HepG2 (cell line): ENCODE results near the gene RAB17. TPM values are rescaled to one million over a fixed set of nuclear protein-coding genes. Genes with fewer than 3 reads are reported as not detected.
A peak's percentile ranks its signal among the peaks of the same experiment; 100 is the strongest.

Experiments used
- CREBL2 ChIP-seq: sonication (generic); formaldehyde crosslinking; IDR thresholded peaks from 2 replicates; pipeline ENCODE4 v1.8.1; 2023; ENCODE audit warnings: missing genetic modification reagents, mild to moderate bottlenecking, borderline replicate concordance
- FOXC1 ChIP-seq: sonication (generic); formaldehyde crosslinking; IDR thresholded peaks from 2 replicates; pipeline ENCODE4 v1.8.0; 2022; ENCODE audit warnings: mild to moderate bottlenecking, missing genetic modification reagents, borderline replicate concordance
- GPN1 ChIP-seq: sonication (generic); formaldehyde crosslinking; IDR thresholded peaks from 2 replicates; pipeline ENCODE4 v1.5.1; 2020; ENCODE audit warnings: missing genetic modification reagents, borderline replicate concordance
- MAFK ChIP-seq, 2 experiments: IDR thresholded peaks in 1 of 2; conservative IDR thresholded peaks in 1 of 2; 2 replicates each; pipeline ENCODE4 v1.6.1; 2011; ENCODE audit warnings: improper control_type of control experiment in 2 of 2, low read length in 2 of 2
- MIER3 ChIP-seq: IDR thresholded peaks from 2 replicates; pipeline ENCODE4 v1.6.1; 2016; ENCODE audit warnings: missing compliant biosample characterization, borderline replicate concordance
- NR0B2 ChIP-seq: sonication (generic); formaldehyde crosslinking; IDR thresholded peaks from 2 replicates; pipeline ENCODE4 v1.4.0; 2020; ENCODE audit warnings: mild to moderate bottlenecking, missing genetic modification reagents
- PHF8 ChIP-seq: sonication (generic); formaldehyde crosslinking; IDR thresholded peaks from 2 replicates; pipeline ENCODE4 v1.5.0; 2020; ENCODE audit warnings: missing genetic modification reagents
- REL ChIP-seq: sonication (generic); formaldehyde crosslinking; conservative IDR thresholded peaks from 2 replicates; pipeline ENCODE4 v1.8.0; 2022; ENCODE audit warnings: mild to moderate bottlenecking, missing genetic modification reagents, moderate library complexity
- SALL2 ChIP-seq: sonication (generic); formaldehyde crosslinking; IDR thresholded peaks from 2 replicates; pipeline ENCODE4 v1.8.1; 2023; ENCODE audit warnings: mild to moderate bottlenecking, missing genetic modification reagents, inconsistent platforms
- SCMH1 ChIP-seq: sonication (generic); formaldehyde crosslinking; IDR thresholded peaks from 2 replicates; pipeline ENCODE4 v1.9.0; 2021; ENCODE audit warnings: missing genetic modification reagents, mild to moderate bottlenecking, borderline replicate concordance
- THAP9 ChIP-seq: sonication (generic); formaldehyde crosslinking; IDR thresholded peaks from 2 replicates; pipeline ENCODE4; 2020; ENCODE audit warnings: missing genetic modification reagents, mild to moderate bottlenecking, borderline replicate concordance
- TRIM24 ChIP-seq: sonication (generic); formaldehyde crosslinking; IDR thresholded peaks from 2 replicates; pipeline ENCODE4 v1.8.0; 2022; ENCODE audit warnings: mild to moderate bottlenecking, missing genetic modification reagents
- ZFYVE20 ChIP-seq: sonication (generic); formaldehyde crosslinking; IDR thresholded peaks from 2 replicates; pipeline ENCODE4 v1.8.0; 2023; ENCODE audit warnings: low read depth, mild to moderate bottlenecking, moderate library complexity, missing genetic modification reagents, borderline replicate concordance
- ZHX2 ChIP-seq, 2 experiments: sonication (generic) in 1 of 2; formaldehyde crosslinking in 1 of 2; IDR thresholded peaks; 2 replicates each; pipeline versions ENCODE4 v1.6.1 to v1.9.0; 2014 to 2022; ENCODE audit warnings: antibody characterized with exemption in 1 of 2, borderline replicate concordance in 1 of 2, inconsistent platforms in 1 of 2, low read depth in 1 of 2, missing genetic modification reagents in 1 of 2
- ZNF263 ChIP-seq: sonication (generic); formaldehyde crosslinking; IDR thresholded peaks from 2 replicates; pipeline ENCODE4 v1.4.0; 2020; ENCODE audit warnings: missing genetic modification reagents
- ZNF724P ChIP-seq: sonication (generic); formaldehyde crosslinking; IDR thresholded peaks from 2 replicates; pipeline ENCODE4 v1.8.0; 2022; ENCODE audit warnings: missing genetic modification reagents, borderline replicate concordance
- ZNF883 ChIP-seq: sonication (generic); formaldehyde crosslinking; IDR thresholded peaks from 2 replicates; pipeline ENCODE4 v1.5.1; 2020; ENCODE audit warnings: mild to moderate bottlenecking, missing genetic modification reagents; ENCODE audit errors: not compliant biosample characterization
- polyA plus RNA-seq, 8 experiments: library from polyadenylated mRNA; depleted of rRNA in 3 of 8; stranded (reverse) in 7 of 8; unstranded in 1 of 8; fragments of >200 nt; fragmentation: Illumina TruSeq in 4 of 8; extraction: Trizol in 4 of 8; gene quantifications; 2 replicates each; pipeline versions ENCODE4 v1.2.1 to v1.2.3, GENCODE V29; 2011 to 2016; ENCODE audit warnings: low read depth in 4 of 8, missing spikeins in 1 of 8, mixed read lengths in 1 of 8; ENCODE audit not compliant: insufficient read depth in 1 of 8
- total RNA-seq, 5 experiments: library from RNA; depleted of rRNA; stranded (reverse); fragments of >200 nt; fragmentation: Illumina TruSeq; extraction: Trizol; gene quantifications; 2 replicates each; pipeline ENCODE4 v1.2.3, GENCODE V29; 2016; ENCODE audit warnings: low read depth in 1 of 5

RAB17 gene
- total and polyA plus RNA-seq, 2 of the 13 experiments (the other 11 are each of a cell fraction or from before 2014, with no cell fraction given): 68.0 to 124 TPM

- TF ChIP-seq NR0B2 (no peak), ZNF724P (no peak; the same call in 1 of the 2 replicates), GPN1 (CRISPR knock-in tag) (no peak), CREBL2 (no peak), MIER3 (CRISPR knock-in tag) (no peak), REL (no peak), FOXC1 (CRISPR knock-in tag) (no peak), ZNF263 (CRISPR knock-in tag) (0 out of 2 replicates have a peak, but pooled peaks have one; percentile 21), MAFK (conservative IDR thresholded peaks at IDR 0.05 in 1 of 2, IDR thresholded peaks at IDR 0.05 in 1 of 2; ENCODE audit: low read length in 2 of 2) (no peak), THAP9 (CRISPR knock-in tag) (no peak), ZNF883 (CRISPR knock-in tag) (no peak), TRIM24 (CRISPR knock-in tag) (no peak), ZHX2 (IDR thresholded peaks at IDR 0.05; ENCODE audit: low read depth) (no peak), ZHX2 (CRISPR knock-in tag; IDR thresholded peaks at IDR 0.05; ENCODE audit: borderline replicate concordance) (no peak), PHF8 (CRISPR knock-in tag) (no peak), SALL2 (CRISPR knock-in tag) (no peak), ZFYVE20 (CRISPR knock-in tag) (no peak), SCMH1 (CRISPR knock-in tag) (no peak)
Measured at GRCh38 chr2:237551071-237551574, 39.4 kb downstream of the RAB17 start (continued).
